OCI-LY7 (cell line): ENCODE results near the gene PCNT. TPM values are rescaled to one million over a fixed set of nuclear protein-coding genes. Genes with fewer than 3 reads are reported as not detected.

ENCODE experiments used
- BruUV-seq: library from RNA; stranded (reverse); fragments of 400-500 nt; replicated peaks from 2 replicates; lab custom pipeline; 2021; lab: Mats Ljungman, UMichigan
- CTCF ChIA-PET: fragments of 300-600 bp; sonication (Branson Sonifier 250); formaldehyde crosslinking; loops from one replicate; lab custom pipeline; 2022; ENCODE audit warnings: antibody characterized with exemption; ENCODE audit not compliant: unreplicated experiment; lab: Charles Lee
- POLR2A ChIA-PET: fragments of 300-600 bp; sonication (Branson Sonifier 250); formaldehyde crosslinking; loops from one replicate; lab custom pipeline; 2022; ENCODE audit warnings: antibody characterized with exemption; lab: Charles Lee
- DNase-seq: peaks from one replicate; pipeline ENCODE4 v3.0.0-alpha.2; 2015; ENCODE audit warnings: low spot score
- H2AFZ ChIP-seq: fragments of 200-600 bp; sonication (generic), shearing (Covaris generic); 2 replicates; pipeline ENCODE4 v1.6.1; 2014; ENCODE audit warnings: mild to moderate bottlenecking, antibody characterized with exemption, low read length, moderate library complexity
- H3K27ac ChIP-seq: fragments of 200-600 bp; sonication (generic); 2 replicates; pipeline ENCODE4 v1.5.1; 2014; ENCODE audit warnings: mixed run types, low read depth, mild to moderate bottlenecking, moderate library complexity, low read length, inconsistent platforms; ENCODE audit not compliant: poor library complexity, severe bottlenecking
- H3K36me3 ChIP-seq: fragments of 200-600 bp; sonication (generic); 2 replicates; pipeline ENCODE4 v1.6.1; 2014; ENCODE audit warnings: mild to moderate bottlenecking, antibody characterized with exemption, low read length, moderate library complexity, mixed read lengths; ENCODE audit not compliant: insufficient read depth
- H3K4me1 ChIP-seq: fragments of 200-600 bp; sonication (generic); 2 replicates; pipeline ENCODE4 v1.5.1; 2014; ENCODE audit warnings: mild to moderate bottlenecking, low read length; ENCODE audit not compliant: insufficient read depth, poor library complexity, severe bottlenecking
- H3K4me2 ChIP-seq: fragments of 200-600 bp; sonication (generic); 2 replicates; pipeline ENCODE4 v1.6.1; 2014; ENCODE audit warnings: mild to moderate bottlenecking, low read length
- H3K4me3 ChIP-seq: fragments of 200-600 bp; sonication (generic); 2 replicates; pipeline ENCODE4 v1.5.1; 2014; ENCODE audit warnings: mild to moderate bottlenecking, low read depth, low read length; ENCODE audit not compliant: poor library complexity, severe bottlenecking
- H3K79me2 ChIP-seq: fragments of 200-600 bp; sonication (generic); 2 replicates; pipeline ENCODE4 v1.6.1; 2016; ENCODE audit warnings: low read depth, mild to moderate bottlenecking, low read length, moderate library complexity, mixed read lengths; ENCODE audit not compliant: insufficient read depth
- H3K9me2 ChIP-seq: fragments of 200-600 bp; sonication (generic); 2 replicates; pipeline ENCODE4 v1.6.1; 2016; ENCODE audit warnings: mild to moderate bottlenecking, low read length, mixed read lengths; ENCODE audit not compliant: insufficient read depth
- H3K9me3 ChIP-seq: fragments of 200-600 bp; sonication (generic); 2 replicates; pipeline ENCODE4 v1.6.1; 2014; ENCODE audit warnings: mild to moderate bottlenecking, mixed run types, low read length, mixed read lengths
- H4K20me1 ChIP-seq: fragments of 200-600 bp; sonication (generic); 2 replicates; pipeline ENCODE4 v1.6.1; 2014; ENCODE audit warnings: mild to moderate bottlenecking, antibody characterized with exemption, low read length, moderate library complexity, mixed read lengths; ENCODE audit not compliant: insufficient read depth
- CTCF ChIP-seq: fragments of 200-600 bp; sonication (generic); conservative IDR thresholded peaks from 2 replicates; pipeline ENCODE4 v1.5.1; 2014; ENCODE audit warnings: mild to moderate bottlenecking, antibody characterized with exemption, low read length, moderate library complexity, mixed read lengths
- EZH2phosphoT487 ChIP-seq: fragments of 200-600 bp; sonication (generic); IDR thresholded peaks from 2 replicates; pipeline ENCODE4 v1.6.1; 2018; ENCODE audit warnings: low read depth, borderline replicate concordance, mild to moderate bottlenecking, mixed run types, antibody characterized with exemption, low read length, moderate library complexity, mixed read lengths
- intact Hi-C: fragments of 100-400 bp; cut with micrococcal nuclease; formaldehyde crosslinking; loops from one replicate; pipeline ENCODE4 v1.10.0; 2022; ENCODE audit not compliant: unreplicated experiment
- total RNA-seq, 2 experiments: library from RNA; depleted of rRNA in 1 of 2; stranded (reverse); fragments of >200 nt in 1 of 2; shearing (Covaris generic) in 1 of 2; gene quantifications; 2 replicates each; pipeline ENCODE4 v1.2.3, GENCODE V29; 2014 to 2022

The PCNT gene
- total RNA-seq, 2 experiments from 2014 or later, result 48.4 to 84.1 TPM

- Histone ChIP-seq H3K9me2 (no peaks in the 10 kb centered on the region), H3K27ac (peak overlapping the region; percentile 66), H3K36me3 (peaks cover 43% of the 10 kb centered on the region), H3K9me3 (no peaks in the 10 kb centered on the region), H3K4me2 (peak overlapping the region; percentile 79), H3K4me1 (peaks cover 19% of the 10 kb centered on the region), H3K4me3 (peak overlapping the region; percentile 89), H4K20me1 (peaks cover 9% of the 10 kb centered on the region; the same call in 1 of the 2 replicates), H2AFZ (peak overlapping the region; percentile 57; the same call in 1 of the 2 replicates), H3K79me2 (peaks cover 40% of the 10 kb centered on the region)
- BruUV-seq, result no TSS peak
- DNase-seq, result peak; percentile 57
- POLR2A ChIA-PET, result interaction anchor here (2.1 kb wide), 1 partner anchor 101 kb away, joined by 6 read pairs; no protein-coding TSS in a partner anchor
- TF ChIP-seq EZH2phosphoT487 (no peak), CTCF (no peak)
- CTCF ChIA-PET, result no interaction called here
- intact Hi-C loops, result loop anchor here (1.0 to 5.0 kb wide), 3 partner anchors 99 to 230 kb away; partner anchors contain the start of genes LSS and PCNT
These were observed 133.9 kb downstream of the PCNT start for GRCh38 chr21:46457801-46458314.

- POLR2A ChIA-PET, result interaction anchor here (0.6 to 2.1 kb wide), 3 partner anchors 16 to 177 kb away, joined by 3 to 6 read pairs (median 5); partner anchors contain the start of gene PRMT2
- CTCF ChIA-PET, result interaction anchor here (1.0 kb wide), 1 partner anchor 182 kb away, joined by 4 read pairs; no protein-coding TSS in a partner anchor
- Histone ChIP-seq H3K79me2 (peaks cover 40% of the 10 kb centered on the region), H3K4me1 (peaks cover 19% of the 10 kb centered on the region), H4K20me1 (peaks cover 9% of the 10 kb centered on the region; the same call in 1 of the 2 replicates), H3K36me3 (peaks cover 44% of the 10 kb centered on the region), H3K9me3 (no peaks in the 10 kb centered on the region), H3K9me2 (no peaks in the 10 kb centered on the region), H3K4me3 (peak within 1 kb of the TSS; percentile 89), H2AFZ (peak within 1 kb of the TSS; percentile 61; the same call in 1 of the 2 replicates), H3K4me2 (peak within 1 kb of the TSS; percentile 99), H3K27ac (peak within 1 kb of the TSS; percentile 66)
- intact Hi-C loops, result loop anchor here (1.0 to 5.0 kb wide), 3 partner anchors 99 to 230 kb away; partner anchors contain the start of genes LSS and PCNT
- TF ChIP-seq EZH2phosphoT487 (no peak), CTCF (no peak)
- peak; percentile 98 for DNase-seq
- BruUV-seq, result no TSS peak
These were observed 134.5 kb downstream of the PCNT start, which contains the start of gene DIP2A for GRCh38 chr21:46458315-46459023. DIP2A (plus strand) TSS chr21:46458891; CDS start chr21:46459132, 241 bp downstream.
